Breast epithelium (tissue), 3 donors: ENCODE data around the gene GRIK3.

Source experiments
- POLR2AphosphoS5 ChIP-seq, 3 donors: sonication (generic); formaldehyde crosslinking; IDR thresholded peaks; one replicate each; pipeline ENCODE4 v1.6.1; 2017; ENCODE audit warnings: antibody characterized with exemption in 3 of 3
- TF ChIP-seq, protein P1 (sequence below), 3 donors: fragments of 450-650 bp; IDR thresholded peaks; one replicate each; pipeline ENCODE4 v1.5.1; 2016 to 2017; ENCODE audit warnings: antibody characterized with exemption in 3 of 3, mild to moderate bottlenecking in 3 of 3, moderate library complexity in 3 of 3

DNA sequence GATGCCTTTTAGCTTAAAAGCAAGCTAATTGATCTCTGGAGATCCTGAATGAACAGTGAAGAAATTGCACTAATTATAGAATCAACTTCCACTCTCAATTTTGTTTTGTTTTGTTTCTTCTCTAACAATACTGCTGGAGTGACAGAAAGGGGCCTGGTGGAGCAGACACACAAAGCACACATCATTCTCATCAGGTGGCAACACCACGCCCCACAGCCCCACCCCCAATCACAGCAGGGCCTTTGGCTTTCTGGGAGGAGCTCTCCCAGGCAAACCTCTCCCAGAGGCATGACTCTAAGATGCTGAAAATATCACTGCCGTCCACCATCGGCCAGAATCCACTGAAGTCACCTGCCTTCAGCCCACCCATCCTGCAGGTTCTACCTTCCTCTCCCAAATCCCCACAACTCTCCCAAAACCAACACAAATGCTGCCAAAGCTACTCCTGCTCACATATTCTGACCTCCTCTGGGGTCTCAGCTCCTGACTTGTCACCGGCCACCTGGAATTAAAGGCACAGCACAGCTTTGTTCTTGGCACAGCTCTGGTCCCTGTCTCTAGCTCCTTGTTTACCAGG, 120.7 kb downstream of the GRIK3 start:
- no peak for TF ChIP-seq POLR2AphosphoS5 (IDR thresholded peaks at IDR 0.05)
- TF ChIP-seq, protein P1, sequence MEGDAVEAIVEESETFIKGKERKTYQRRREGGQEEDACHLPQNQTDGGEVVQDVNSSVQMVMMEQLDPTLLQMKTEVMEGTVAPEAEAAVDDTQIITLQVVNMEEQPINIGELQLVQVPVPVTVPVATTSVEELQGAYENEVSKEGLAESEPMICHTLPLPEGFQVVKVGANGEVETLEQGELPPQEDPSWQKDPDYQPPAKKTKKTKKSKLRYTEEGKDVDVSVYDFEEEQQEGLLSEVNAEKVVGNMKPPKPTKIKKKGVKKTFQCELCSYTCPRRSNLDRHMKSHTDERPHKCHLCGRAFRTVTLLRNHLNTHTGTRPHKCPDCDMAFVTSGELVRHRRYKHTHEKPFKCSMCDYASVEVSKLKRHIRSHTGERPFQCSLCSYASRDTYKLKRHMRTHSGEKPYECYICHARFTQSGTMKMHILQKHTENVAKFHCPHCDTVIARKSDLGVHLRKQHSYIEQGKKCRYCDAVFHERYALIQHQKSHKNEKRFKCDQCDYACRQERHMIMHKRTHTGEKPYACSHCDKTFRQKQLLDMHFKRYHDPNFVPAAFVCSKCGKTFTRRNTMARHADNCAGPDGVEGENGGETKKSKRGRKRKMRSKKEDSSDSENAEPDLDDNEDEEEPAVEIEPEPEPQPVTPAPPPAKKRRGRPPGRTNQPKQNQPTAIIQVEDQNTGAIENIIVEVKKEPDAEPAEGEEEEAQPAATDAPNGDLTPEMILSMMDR (IDR thresholded peaks at IDR 0.05) = no peak
